ENCODE measurements around the gene PIBF1.
A peak's percentile ranks its signal among the peaks of the same experiment; 100 is the strongest.
"Not testable (repeated sequence)": the region's sequence is repeated elsewhere in the genome, so short reads cannot be mapped to it uniquely, and the experiment has no call there.

PIBF1 gene

GRCh38 chr13:72781451-72782439, at the start of gene PIBF1, which contains the start of gene DIS3:
TSS of gene PIBF1 (plus strand) at chr13:72782133. CDS start at chr13:72783470, 1,337 bp downstream.
TSS of gene DIS3 (minus strand) at chr13:72781900. CDS start at chr13:72781832, 68 bp downstream.
- DNase-seq, result peak; percentile 98

GRCh38 chr13:72737033-72737432, 44.9 kb upstream of the PIBF1 start:
- no peak for DNase-seq

GRCh38 chr13:72740015-72740414, 41.9 kb upstream of the PIBF1 start:
- DNase-seq, result no peak

GRCh38 chr13:72745260-72745659, 36.7 kb upstream of the PIBF1 start:
- DNase-seq, result no peak

GRCh38 chr13:72751220-72751619, 30.7 kb upstream of the PIBF1 start:
- DNase-seq, result no peak

GRCh38 chr13:72754111-72754510, 27.8 kb upstream of the PIBF1 start:
- no peak for DNase-seq

GRCh38 chr13:72757792-72758535, 24.0 kb upstream of the PIBF1 start:
- DNase-seq, result no peak

- no peak for DNase-seq
Observed at GRCh38 chr13:72760189-72760588, 21.7 kb upstream of the PIBF1 start.

- DNase-seq, result no peak
Observed at GRCh38 chr13:72763411-72763810, 18.5 kb upstream of the PIBF1 start.

- no peak for DNase-seq
Observed at GRCh38 chr13:72774019-72774418, 7.9 kb upstream of the PIBF1 start.

GRCh38 chr13:72782717-72783116, 784 bp downstream of the PIBF1 start:
- no peak for DNase-seq

GRCh38 chr13:72784679-72785078, 2.7 kb downstream of the PIBF1 start:
- not testable (repeated sequence) for DNase-seq

- DNase-seq, result no peak
Observed at GRCh38 chr13:72788831-72789230, 6.9 kb downstream of the PIBF1 start.

- no peak for DNase-seq
Observed at GRCh38 chr13:72792640-72793039, 10.7 kb downstream of the PIBF1 start.

GRCh38 chr13:72798817-72799216, 16.9 kb downstream of the PIBF1 start:
- no peak for DNase-seq

GRCh38 chr13:72804301-72804700, 22.4 kb downstream of the PIBF1 start:
- DNase-seq, result no peak

- no peak for DNase-seq
Observed at GRCh38 chr13:72805676-72806346, 23.9 kb downstream of the PIBF1 start.

- not testable (repeated sequence) for DNase-seq
Observed at GRCh38 chr13:72806514-72806913, 24.6 kb downstream of the PIBF1 start.

- no peak for DNase-seq
Observed at GRCh38 chr13:72808917-72809500, 27.1 kb downstream of the PIBF1 start.

GRCh38 chr13:72820156-72820897, 38.4 kb downstream of the PIBF1 start:
- no peak for DNase-seq

- DNase-seq, result no peak
Observed at GRCh38 chr13:72820898-72821279, 39.0 kb downstream of the PIBF1 start.

- no peak for DNase-seq
Observed at GRCh38 chr13:72823081-72823480, 41.1 kb downstream of the PIBF1 start.
